Measurements from ENCODE around the gene TSC22D3.

GRCh38 chrX:107667426-107667825 is 108.2 kb downstream of the TSC22D3 start:
- TF ChIP-seq CTCF (conservative IDR thresholded peaks at IDR 0.05; ENCODE audit: low read length), result no peak
- TF ChIP-seq EZH2phosphoT487 (IDR thresholded peaks at IDR 0.05; ENCODE audit: borderline replicate concordance, low read depth, low read length), result no peak
